Calu3 (cell line): Measurements from ENCODE around the gene OTOG. TPM values are rescaled to one million over a fixed set of nuclear protein-coding genes. Genes with fewer than 3 reads are reported as not detected.

Experiments used
- BruUV-seq: library from RNA; stranded (reverse); fragments of 400-500 nt; replicated peaks from 2 replicates; lab custom pipeline; 2021; lab: Mats Ljungman, UMichigan
- CTCF ChIA-PET: fragments of 300-600 bp; sonication (Branson Sonifier 250); formaldehyde crosslinking; loops from one replicate; lab custom pipeline; 2022; ENCODE audit warnings: antibody characterized with exemption; lab: Charles Lee
- DNase-seq: peaks from one replicate; pipeline ENCODE4 v3.0.0; 2022
- H3K27ac Mint-ChIP-seq: one replicate; pipeline ENCODE4 v1.8.0; 2022; ENCODE audit warnings: mixed read lengths; ENCODE audit not compliant: unreplicated experiment
- H3K27me3 Mint-ChIP-seq: one replicate; pipeline ENCODE4 v1.8.0; 2022; ENCODE audit warnings: mixed read lengths; ENCODE audit not compliant: unreplicated experiment
- H3K36me3 Mint-ChIP-seq: one replicate; pipeline ENCODE4 v1.8.0; 2022; ENCODE audit warnings: mild to moderate bottlenecking, moderate library complexity, mixed read lengths; ENCODE audit not compliant: insufficient read depth, unreplicated experiment
- H3K4me1 Mint-ChIP-seq: one replicate; pipeline ENCODE4 v1.8.0; 2022; ENCODE audit warnings: mild to moderate bottlenecking, low read depth, mixed read lengths; ENCODE audit not compliant: unreplicated experiment
- H3K4me3 Mint-ChIP-seq: one replicate; pipeline ENCODE4 v1.8.0; 2022; ENCODE audit warnings: mild to moderate bottlenecking, low read depth, moderate library complexity, mixed read lengths; ENCODE audit not compliant: unreplicated experiment
- H3K9me3 Mint-ChIP-seq: one replicate; pipeline ENCODE4 v1.8.0; 2022; ENCODE audit warnings: low read depth, mixed read lengths; ENCODE audit not compliant: unreplicated experiment
- intact Hi-C: fragments of 100-400 bp; cut with micrococcal nuclease; formaldehyde crosslinking; loops from one replicate; pipeline ENCODE4 v1.10.0; 2022; ENCODE audit not compliant: unreplicated experiment
- total RNA-seq: library from RNA; stranded (reverse); gene quantifications from 2 replicates; pipeline ENCODE4 v1.2.3, GENCODE V29; 2022
- TF ChIP-seq, protein P1 (sequence below): fragments of 200-600 bp; IDR thresholded peaks from one replicate; pipeline ENCODE4 v1.8.0; 2022; ENCODE audit warnings: antibody characterized with exemption; ENCODE audit not compliant: unreplicated experiment

The OTOG gene
- total RNA-seq, 1 experiment from 2014 or later: not detected

DNA sequence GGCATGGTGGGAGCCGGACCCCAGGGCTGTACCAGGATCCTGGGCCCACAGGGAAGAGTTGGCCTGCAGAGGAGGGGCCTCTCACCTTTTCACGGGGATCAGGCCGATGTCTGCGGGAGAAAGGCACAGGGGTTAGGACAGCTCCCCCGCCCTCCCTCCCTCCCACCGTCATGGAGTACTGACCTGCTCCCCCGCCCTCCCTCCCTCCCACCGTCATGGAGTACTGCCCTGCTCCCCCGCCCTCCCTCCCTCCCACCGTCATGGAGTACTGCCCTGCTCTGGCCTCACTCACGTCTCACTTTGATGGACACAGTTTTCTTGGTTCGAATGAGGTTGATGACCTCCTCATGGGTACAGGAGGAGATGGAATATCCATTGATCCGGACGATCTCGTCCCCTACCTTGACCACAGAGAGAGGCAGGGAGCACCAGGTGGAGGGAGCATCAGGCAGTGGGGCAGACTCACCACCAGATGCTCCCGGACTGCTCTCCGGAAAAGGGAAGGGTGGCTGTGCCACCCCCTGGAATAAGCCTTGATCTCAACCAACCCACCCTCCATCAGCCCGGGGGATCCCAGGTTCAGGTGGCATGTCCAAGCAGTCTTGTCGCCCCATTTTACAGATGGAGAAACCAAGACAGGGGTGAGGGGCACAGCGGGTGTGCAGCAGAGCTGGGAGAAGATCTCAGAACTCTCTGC lies 20.0 kb upstream of the OTOG start:
- Mint-ChIP-seq H3K27ac (no peak overlapping the region), H3K27me3 (no peaks in the 10 kb centered on the region), H3K9me3 (no peaks in the 10 kb centered on the region), H3K4me1 (no peaks in the 10 kb centered on the region), H3K36me3 (peaks cover 11% of the 10 kb centered on the region), H3K4me3 (no peak overlapping the region)
- TF ChIP-seq, protein P1, sequence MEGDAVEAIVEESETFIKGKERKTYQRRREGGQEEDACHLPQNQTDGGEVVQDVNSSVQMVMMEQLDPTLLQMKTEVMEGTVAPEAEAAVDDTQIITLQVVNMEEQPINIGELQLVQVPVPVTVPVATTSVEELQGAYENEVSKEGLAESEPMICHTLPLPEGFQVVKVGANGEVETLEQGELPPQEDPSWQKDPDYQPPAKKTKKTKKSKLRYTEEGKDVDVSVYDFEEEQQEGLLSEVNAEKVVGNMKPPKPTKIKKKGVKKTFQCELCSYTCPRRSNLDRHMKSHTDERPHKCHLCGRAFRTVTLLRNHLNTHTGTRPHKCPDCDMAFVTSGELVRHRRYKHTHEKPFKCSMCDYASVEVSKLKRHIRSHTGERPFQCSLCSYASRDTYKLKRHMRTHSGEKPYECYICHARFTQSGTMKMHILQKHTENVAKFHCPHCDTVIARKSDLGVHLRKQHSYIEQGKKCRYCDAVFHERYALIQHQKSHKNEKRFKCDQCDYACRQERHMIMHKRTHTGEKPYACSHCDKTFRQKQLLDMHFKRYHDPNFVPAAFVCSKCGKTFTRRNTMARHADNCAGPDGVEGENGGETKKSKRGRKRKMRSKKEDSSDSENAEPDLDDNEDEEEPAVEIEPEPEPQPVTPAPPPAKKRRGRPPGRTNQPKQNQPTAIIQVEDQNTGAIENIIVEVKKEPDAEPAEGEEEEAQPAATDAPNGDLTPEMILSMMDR: no peak
- BruUV-seq: no TSS peak
- DNase-seq: no peak
- CTCF ChIA-PET: interaction anchor here (1.3 to 1.7 kb wide), 5 partner anchors 16 to 174 kb away, joined by 3 to 27 read pairs (median 4); no protein-coding TSS in a partner anchor
- intact Hi-C loops: no loop called here

DNA sequence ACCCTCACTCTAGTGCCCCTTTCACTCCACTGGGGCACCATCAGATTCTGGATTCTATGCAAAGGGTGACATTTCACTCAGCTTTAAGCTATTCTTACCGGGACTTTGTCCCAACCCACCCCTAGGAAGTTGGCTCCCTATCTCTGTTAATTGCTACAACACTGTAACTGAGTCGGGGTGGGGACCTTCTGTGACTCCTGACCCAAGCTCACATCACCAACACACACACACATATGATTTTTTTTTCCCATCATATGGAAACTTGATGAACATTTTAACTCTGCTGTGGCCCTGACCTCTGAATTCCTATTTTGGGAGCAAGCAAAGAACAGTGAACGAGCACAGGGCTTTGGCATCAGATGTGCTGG lies 19.4 kb upstream of the OTOG start:
- TF ChIP-seq, protein P1: no peak
- Mint-ChIP-seq H3K9me3 (no peaks in the 10 kb centered on the region), H3K27me3 (no peaks in the 10 kb centered on the region), H3K4me3 (no peak overlapping the region), H3K36me3 (peaks cover 11% of the 10 kb centered on the region), H3K27ac (no peak overlapping the region), H3K4me1 (no peaks in the 10 kb centered on the region)
- intact Hi-C loops: no loop called here
- CTCF ChIA-PET: interaction anchor here (0.8 to 1.7 kb wide), 7 partner anchors 9 to 304 kb away, joined by 3 to 27 read pairs (median 4); partner anchors contain the start of gene USH1C
- BruUV-seq: no TSS peak
- no peak for DNase-seq

DNA sequence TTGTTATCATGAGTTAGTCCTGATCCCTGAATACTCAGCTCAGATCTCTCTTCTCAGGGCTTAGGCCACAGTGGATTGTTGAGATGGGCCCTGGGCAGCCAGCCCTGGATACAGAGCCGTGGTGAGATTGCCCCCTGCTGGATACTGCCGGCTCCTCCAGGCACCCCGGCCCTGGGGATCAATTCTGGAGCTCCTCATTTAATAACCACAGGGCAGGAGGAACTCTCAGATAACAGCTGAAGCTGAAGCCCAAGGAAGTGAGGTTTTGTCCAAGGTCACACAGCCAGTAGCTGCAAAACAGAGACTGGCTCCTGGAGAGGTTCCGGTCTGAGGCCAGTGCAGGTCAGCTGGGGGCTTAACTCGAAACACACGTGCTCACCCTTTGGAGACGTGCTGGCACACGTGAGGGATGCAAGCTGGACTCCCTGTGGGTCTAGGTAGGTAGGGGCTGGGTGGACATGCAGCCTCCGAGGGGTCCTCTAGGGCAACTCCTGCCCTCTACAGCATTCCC lies 18.8 kb upstream of the OTOG start:
- Mint-ChIP-seq H3K4me3 (no peak overlapping the region), H3K27ac (no peak overlapping the region), H3K27me3 (no peaks in the 10 kb centered on the region), H3K4me1 (no peaks in the 10 kb centered on the region), H3K9me3 (no peaks in the 10 kb centered on the region), H3K36me3 (peaks cover 11% of the 10 kb centered on the region)
- BruUV-seq: no TSS peak
- peak; percentile 76 for DNase-seq
- CTCF ChIA-PET: interaction anchor here (0.6 to 1.7 kb wide), 10 partner anchors 9 to 305 kb away, joined by 3 to 27 read pairs (median 4); partner anchors contain the start of gene USH1C
- intact Hi-C loops: no loop called here
- TF ChIP-seq, protein P1: peak; percentile 42

DNA sequence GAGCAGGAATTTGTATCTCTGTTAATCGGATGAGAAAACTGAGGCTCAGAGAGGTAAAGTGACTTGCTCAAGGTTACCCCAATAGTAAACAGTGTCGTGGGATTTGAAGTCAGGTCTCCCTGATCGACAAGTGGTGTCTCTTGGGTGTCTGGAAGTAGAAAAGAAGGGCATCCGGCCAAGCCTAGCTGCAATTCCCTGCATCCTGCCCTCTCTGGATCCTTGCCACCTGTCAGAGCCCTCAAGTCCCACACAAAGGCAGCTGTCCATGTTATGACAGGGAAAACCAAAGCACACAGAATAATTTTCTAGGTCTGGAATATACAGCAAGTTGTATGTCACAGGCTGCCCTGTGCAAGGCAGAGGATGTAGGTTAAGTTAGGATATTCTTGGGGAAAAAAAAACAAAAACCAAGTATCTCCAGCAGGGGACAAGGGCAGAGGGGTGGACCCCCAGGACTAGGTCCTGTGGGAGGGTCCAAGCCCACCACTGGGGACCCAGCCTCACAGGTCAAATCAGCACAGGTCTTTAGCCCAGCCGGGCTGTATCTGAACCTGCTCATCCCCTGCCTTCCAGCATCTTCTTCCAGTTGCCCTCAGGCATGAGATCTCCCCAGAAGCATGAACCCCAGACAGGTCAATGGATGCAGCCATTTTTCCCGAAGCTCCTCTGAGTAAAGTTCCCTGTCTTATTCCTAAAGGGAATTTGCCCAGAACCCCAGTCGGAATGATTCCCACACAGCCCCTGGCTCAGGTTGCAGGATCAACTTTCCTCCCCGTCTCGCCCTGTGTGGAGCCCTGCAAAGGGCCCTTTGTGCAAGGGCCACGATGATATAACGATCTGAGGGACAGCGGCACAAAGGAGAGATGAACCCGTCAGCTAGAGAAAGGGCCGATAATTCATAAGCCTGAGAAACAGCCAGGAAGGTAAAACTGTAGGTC lies 17.9 kb upstream of the OTOG start:
- Mint-ChIP-seq H3K36me3 (peaks cover 11% of the 10 kb centered on the region), H3K27ac (no peak overlapping the region), H3K4me3 (no peak overlapping the region), H3K27me3 (no peaks in the 10 kb centered on the region), H3K9me3 (no peaks in the 10 kb centered on the region), H3K4me1 (no peaks in the 10 kb centered on the region)
- no peak for DNase-seq
- TF ChIP-seq, protein P1: no peak
- CTCF ChIA-PET: interaction anchor here (0.6 to 1.3 kb wide), 2 partner anchors 14 to 64 kb away, joined by 3 to 6 read pairs; no protein-coding TSS in a partner anchor
- intact Hi-C loops: no loop called here
- no TSS peak for BruUV-seq
